ENCODE results near the gene CKMT1A. TPM values are rescaled to one million over a fixed set of nuclear protein-coding genes. Genes with fewer than 3 reads are reported as not detected.
"Not testable (repeated sequence)": the region's sequence is repeated elsewhere in the genome, so short reads cannot be mapped to it uniquely, and the experiment has no call there.

The CKMT1A gene
- total RNA-seq (2022) (1.5 and 3.0 TPM in 2 replicates), Bru-seq, nascent RNA (percentile 24 among the genes with signal in this experiment), BruChase-seq, experiment 1, labeled RNA remaining after a 2-hour chase (percentile 21 among the genes with signal in this experiment), BruChase-seq, experiment 2, labeled RNA remaining after a 6-hour chase (percentile 16 among the genes with signal in this experiment)
- long read RNA-seq, partial matches to known transcripts, result 0 of 3 reads
- long read RNA-seq, other reads (novel, unspliced or antisense), result 1 of 3 reads

DNA sequence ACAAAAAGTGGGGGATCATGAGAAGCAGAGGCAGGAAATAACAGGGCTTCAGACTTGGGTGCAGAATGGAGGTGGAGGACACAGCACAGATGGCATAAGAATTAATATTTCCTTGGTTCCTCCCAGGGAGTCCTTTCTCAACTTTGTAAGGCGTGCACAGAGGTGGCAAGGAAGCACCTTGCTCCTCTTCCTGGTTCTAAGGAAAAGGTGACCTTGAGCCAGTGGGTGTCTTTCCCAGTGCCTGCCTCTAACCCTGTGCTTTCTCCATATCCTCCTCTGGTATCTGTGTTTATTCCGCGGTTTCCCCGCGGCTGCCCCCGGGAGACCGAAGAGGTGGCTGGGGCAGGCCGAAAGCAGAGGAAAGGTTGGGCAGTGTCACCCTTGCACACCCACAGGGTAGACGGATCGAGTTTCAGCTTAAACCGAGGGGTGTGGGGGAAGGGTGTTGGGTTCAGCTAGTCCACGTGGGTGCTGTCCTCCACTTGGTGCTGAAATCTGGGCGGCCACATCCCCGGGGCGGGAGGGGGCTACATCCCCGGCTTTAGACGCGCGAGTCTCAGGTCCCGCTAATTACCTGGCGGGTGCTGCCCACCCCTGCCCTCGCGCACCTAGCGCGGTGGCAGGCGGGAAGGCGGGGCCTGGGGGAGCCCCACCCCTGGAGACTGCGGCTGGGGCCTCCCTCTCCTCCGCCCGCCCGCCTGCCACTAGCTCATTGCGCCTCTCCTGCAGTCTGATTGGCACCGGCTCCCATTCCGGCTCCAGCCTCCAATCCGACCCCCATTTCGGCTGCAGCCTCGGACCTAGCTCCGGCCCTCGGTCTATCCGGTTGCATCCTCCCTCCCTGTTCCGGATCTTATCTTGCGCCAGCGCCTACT is at the start of gene CKMT1A:
Gene CKMT1A (plus strand): TSS at position 712 of the 875 bp plus-strand sequence. CDS start 192 bp downstream, outside the sequence.
- H3K4me1 Mint-ChIP-seq (ENCODE audit: low read depth, unreplicated experiment); BruUV-seq (replicated peaks); intact Hi-C loops (cut with micrococcal nuclease; ENCODE audit: unreplicated experiment); H3K4me1 ChIP-seq; H3K4me3 ChIP-seq (ENCODE audit: low read depth, low read length); POLR2A ChIA-PET; H3K4me3 Mint-ChIP-seq (ENCODE audit: unreplicated experiment); DNase-seq; H3K9me3 Mint-ChIP-seq (ENCODE audit: unreplicated experiment); H3K27ac Mint-ChIP-seq (ENCODE audit: unreplicated experiment); CTCF ChIA-PET; H3K36me3 Mint-ChIP-seq (ENCODE audit: insufficient read depth, unreplicated experiment); H3K36me3 ChIP-seq (ENCODE audit: control insufficient read depth, insufficient read depth, low read length); H3K27me3 ChIP-seq (replicated peaks; ENCODE audit: control insufficient read depth, insufficient read depth, low read length); H3K9me3 ChIP-seq; H3K27me3 Mint-ChIP-seq (ENCODE audit: insufficient read depth, unreplicated experiment): not testable (repeated sequence)

DNA sequence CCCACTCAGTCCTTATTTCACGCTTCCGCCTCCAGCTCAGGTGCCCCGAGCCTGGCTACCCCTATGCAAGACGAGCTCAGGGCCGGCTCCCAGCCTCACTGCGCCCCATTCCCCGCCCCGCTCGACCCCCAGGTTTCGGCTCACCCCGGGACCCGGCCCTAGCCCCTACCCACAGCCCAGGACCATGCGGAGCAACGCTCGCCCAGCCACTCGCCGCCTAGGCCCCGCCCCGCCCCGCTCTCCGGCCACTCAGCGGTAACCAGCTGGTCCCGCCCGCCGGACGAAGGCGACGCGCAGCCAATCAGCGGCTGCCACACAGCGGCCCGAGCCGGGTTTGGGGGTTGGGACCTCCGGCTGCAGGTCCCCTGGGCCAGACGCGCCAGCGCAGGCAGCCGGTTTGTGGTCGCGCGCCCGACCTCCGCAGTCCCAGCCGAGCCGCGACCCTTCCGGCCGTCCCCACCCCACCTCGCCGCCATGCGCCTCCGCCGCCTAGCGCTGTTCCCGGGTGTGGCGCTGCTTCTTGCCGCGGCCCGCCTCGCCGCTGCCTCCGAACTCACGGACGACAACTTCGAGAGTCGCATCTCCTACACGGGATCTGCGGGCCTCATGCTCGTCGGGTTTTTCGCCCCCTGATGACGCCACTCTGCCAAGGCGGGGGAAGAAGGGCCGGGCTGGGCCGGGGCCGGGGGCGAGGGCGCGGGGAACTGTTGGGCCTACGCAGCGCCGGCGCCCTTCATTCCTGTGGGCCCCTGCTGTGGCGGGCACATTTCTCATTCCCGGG is 44.8 kb upstream of the CKMT1A start, which contains the start of gene CATSPER2:
Gene CATSPER2 (minus strand): TSS at position 196 of the 781 bp plus-strand sequence. CDS start 783 bp downstream, outside the sequence.
- BruUV-seq (replicated peaks), result no TSS peak

DNA sequence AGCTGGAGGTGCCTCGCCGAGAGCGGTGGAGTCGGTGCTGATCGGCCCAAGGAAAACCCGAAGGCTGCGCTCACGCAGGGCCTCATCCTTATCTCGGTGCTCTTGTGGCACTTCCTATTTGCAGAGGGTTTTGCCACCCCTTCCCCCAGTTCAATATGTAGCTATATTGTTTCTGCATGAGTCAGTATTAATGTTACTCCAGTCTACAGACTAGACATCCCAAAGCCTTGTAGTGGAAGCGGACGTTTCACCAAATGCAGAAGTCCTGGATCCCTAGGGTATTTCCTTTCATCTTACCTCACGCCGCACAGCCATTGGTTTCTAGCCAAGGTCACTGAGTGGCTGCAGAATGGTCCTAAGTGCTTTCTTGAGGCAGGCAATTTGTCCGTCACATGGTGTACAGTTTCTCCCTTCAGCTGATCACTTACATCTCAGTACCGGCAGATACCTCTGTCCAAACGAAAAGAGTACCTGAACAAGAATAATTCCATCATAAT is 44.2 kb upstream of the CKMT1A start:
- CTCF ChIA-PET, result not testable (repeated sequence)

More for the DNA sequence above, 44.8 kb upstream of the CKMT1A start, which contains the start of gene CATSPER2:
- TF ChIP-seq, protein P1, sequence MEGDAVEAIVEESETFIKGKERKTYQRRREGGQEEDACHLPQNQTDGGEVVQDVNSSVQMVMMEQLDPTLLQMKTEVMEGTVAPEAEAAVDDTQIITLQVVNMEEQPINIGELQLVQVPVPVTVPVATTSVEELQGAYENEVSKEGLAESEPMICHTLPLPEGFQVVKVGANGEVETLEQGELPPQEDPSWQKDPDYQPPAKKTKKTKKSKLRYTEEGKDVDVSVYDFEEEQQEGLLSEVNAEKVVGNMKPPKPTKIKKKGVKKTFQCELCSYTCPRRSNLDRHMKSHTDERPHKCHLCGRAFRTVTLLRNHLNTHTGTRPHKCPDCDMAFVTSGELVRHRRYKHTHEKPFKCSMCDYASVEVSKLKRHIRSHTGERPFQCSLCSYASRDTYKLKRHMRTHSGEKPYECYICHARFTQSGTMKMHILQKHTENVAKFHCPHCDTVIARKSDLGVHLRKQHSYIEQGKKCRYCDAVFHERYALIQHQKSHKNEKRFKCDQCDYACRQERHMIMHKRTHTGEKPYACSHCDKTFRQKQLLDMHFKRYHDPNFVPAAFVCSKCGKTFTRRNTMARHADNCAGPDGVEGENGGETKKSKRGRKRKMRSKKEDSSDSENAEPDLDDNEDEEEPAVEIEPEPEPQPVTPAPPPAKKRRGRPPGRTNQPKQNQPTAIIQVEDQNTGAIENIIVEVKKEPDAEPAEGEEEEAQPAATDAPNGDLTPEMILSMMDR (IDR thresholded peaks at IDR 0.05; ENCODE audit: insufficient read depth in 1 of 2, low read depth in 1 of 2, low read length in 1 of 2, severe bottlenecking in 1 of 2, unreplicated experiment in 1 of 2), result no peak
- Mint-ChIP-seq H3K4me1 (ENCODE audit: low read depth, unreplicated experiment) (no peaks in the 10 kb centered on the region), H3K9me3 (ENCODE audit: unreplicated experiment) (no peaks in the 10 kb centered on the region), H3K27ac (ENCODE audit: unreplicated experiment) (no peak within 1 kb of the TSS), H3K27me3 (ENCODE audit: insufficient read depth, unreplicated experiment) (no peaks in the 10 kb centered on the region), H3K36me3 (ENCODE audit: insufficient read depth, unreplicated experiment) (no peaks in the 10 kb centered on the region), H3K4me3 (ENCODE audit: unreplicated experiment) (no peak within 1 kb of the TSS)
- no peaks in the 10 kb centered on the region for H3K9me3 ChIP-seq
- H3K4me3 ChIP-seq (ENCODE audit: low read depth, low read length), result no peak within 1 kb of the TSS
- DNase-seq, result no peak
- POLR2A ChIA-PET, result no interaction called here
- intact Hi-C loops (cut with micrococcal nuclease; ENCODE audit: unreplicated experiment), result no loop called here
- no peaks in the 10 kb centered on the region for H3K27me3 ChIP-seq (replicated peaks; ENCODE audit: control insufficient read depth, insufficient read depth, low read length)
- CTCF ChIA-PET, result no interaction called here
- H3K4me1 ChIP-seq, result no peaks in the 10 kb centered on the region
- no peaks in the 10 kb centered on the region for H3K36me3 ChIP-seq (ENCODE audit: control insufficient read depth, insufficient read depth, low read length)

DNA sequence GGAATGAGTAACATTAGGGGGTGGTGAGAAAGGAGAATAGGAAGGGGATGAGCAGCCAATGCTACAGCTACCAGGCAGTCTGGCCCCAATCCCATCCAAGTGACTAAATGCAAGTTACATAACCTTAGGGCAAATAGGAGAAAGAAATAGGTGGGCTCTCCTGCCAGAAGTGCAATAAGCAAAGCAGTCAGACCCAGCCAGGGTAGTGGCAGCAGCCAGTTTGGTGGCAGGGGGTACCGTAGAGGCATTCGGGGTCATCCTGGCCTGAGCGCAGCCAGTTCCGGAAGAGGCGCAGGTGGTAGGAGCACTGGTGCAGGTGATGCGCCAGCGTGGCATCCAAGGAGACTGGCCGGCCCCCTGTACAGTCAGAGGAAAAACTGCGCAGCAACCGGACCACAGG is 33.9 kb upstream of the CKMT1A start:
- intact Hi-C loops (cut with micrococcal nuclease; ENCODE audit: unreplicated experiment); H3K4me3 Mint-ChIP-seq (ENCODE audit: unreplicated experiment); POLR2A ChIA-PET; H3K27me3 ChIP-seq (replicated peaks; ENCODE audit: control insufficient read depth, insufficient read depth, low read length); H3K4me3 ChIP-seq (ENCODE audit: low read depth, low read length); H3K9me3 Mint-ChIP-seq (ENCODE audit: unreplicated experiment); H3K4me1 ChIP-seq; H3K36me3 Mint-ChIP-seq (ENCODE audit: insufficient read depth, unreplicated experiment); BruUV-seq (replicated peaks); H3K27me3 Mint-ChIP-seq (ENCODE audit: insufficient read depth, unreplicated experiment); H3K4me1 Mint-ChIP-seq (ENCODE audit: low read depth, unreplicated experiment); CTCF ChIA-PET; DNase-seq; H3K27ac Mint-ChIP-seq (ENCODE audit: unreplicated experiment); H3K9me3 ChIP-seq; H3K36me3 ChIP-seq (ENCODE audit: control insufficient read depth, insufficient read depth, low read length): not testable (repeated sequence)

More for the DNA sequence above, 44.2 kb upstream of the CKMT1A start:
- H3K36me3 Mint-ChIP-seq (ENCODE audit: insufficient read depth, unreplicated experiment); H3K27me3 Mint-ChIP-seq (ENCODE audit: insufficient read depth, unreplicated experiment); intact Hi-C loops (cut with micrococcal nuclease; ENCODE audit: unreplicated experiment); H3K4me1 ChIP-seq; DNase-seq; H3K9me3 ChIP-seq; H3K27me3 ChIP-seq (replicated peaks; ENCODE audit: control insufficient read depth, insufficient read depth, low read length); POLR2A ChIA-PET; H3K4me3 Mint-ChIP-seq (ENCODE audit: unreplicated experiment); H3K9me3 Mint-ChIP-seq (ENCODE audit: unreplicated experiment); H3K4me1 Mint-ChIP-seq (ENCODE audit: low read depth, unreplicated experiment); BruUV-seq (replicated peaks); H3K36me3 ChIP-seq (ENCODE audit: control insufficient read depth, insufficient read depth, low read length); H3K4me3 ChIP-seq (ENCODE audit: low read depth, low read length); H3K27ac Mint-ChIP-seq (ENCODE audit: unreplicated experiment): not testable (repeated sequence)

DNA sequence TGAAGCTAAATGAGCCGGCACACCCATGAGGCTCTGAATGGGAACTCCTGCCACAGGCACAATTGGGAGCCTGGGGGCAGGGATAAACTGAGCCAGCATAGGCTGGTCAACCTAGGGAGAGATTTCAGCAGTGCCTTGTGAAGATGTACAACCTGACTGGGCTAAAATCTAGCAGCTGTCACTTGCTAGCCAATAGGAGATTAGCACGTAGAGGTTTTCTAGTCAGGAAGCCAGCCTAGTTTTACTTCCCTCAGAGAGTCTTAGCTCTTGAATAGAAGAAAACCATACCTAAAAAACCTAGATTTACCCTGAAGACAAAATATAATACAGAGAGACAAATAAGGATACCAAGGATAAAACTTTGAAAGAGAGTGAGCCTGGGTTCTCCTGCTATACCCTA is 31.4 kb upstream of the CKMT1A start:
- H3K36me3 Mint-ChIP-seq (ENCODE audit: insufficient read depth, unreplicated experiment); H3K27me3 ChIP-seq (replicated peaks; ENCODE audit: control insufficient read depth, insufficient read depth, low read length); H3K9me3 ChIP-seq; BruUV-seq (replicated peaks); H3K4me3 Mint-ChIP-seq (ENCODE audit: unreplicated experiment); DNase-seq; H3K9me3 Mint-ChIP-seq (ENCODE audit: unreplicated experiment); intact Hi-C loops (cut with micrococcal nuclease; ENCODE audit: unreplicated experiment); POLR2A ChIA-PET; H3K27me3 Mint-ChIP-seq (ENCODE audit: insufficient read depth, unreplicated experiment); H3K4me3 ChIP-seq (ENCODE audit: low read depth, low read length); H3K27ac Mint-ChIP-seq (ENCODE audit: unreplicated experiment); H3K4me1 ChIP-seq; H3K36me3 ChIP-seq (ENCODE audit: control insufficient read depth, insufficient read depth, low read length); CTCF ChIA-PET; H3K4me1 Mint-ChIP-seq (ENCODE audit: low read depth, unreplicated experiment): not testable (repeated sequence)

DNA sequence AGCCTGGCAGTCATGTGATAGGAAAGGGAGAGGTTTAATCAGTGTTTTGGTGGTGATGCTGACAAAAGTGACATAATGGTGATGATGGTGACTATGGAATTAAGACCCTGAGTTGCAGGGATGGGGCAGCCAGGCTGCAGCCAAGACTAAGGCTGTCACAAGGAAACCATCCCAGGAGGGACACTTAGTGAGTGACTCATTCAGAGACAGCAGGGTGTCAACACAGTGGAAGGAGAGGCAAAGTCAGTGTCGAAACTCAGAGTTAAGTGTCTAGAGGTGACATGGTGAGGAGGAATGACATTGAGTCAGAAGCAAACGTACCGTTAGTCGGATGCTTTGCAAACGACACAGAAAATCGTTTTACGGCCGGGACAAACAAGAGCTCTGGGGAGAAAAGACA is 30.3 kb upstream of the CKMT1A start:
- CTCF ChIA-PET; H3K36me3 ChIP-seq (ENCODE audit: control insufficient read depth, insufficient read depth, low read length); H3K4me3 ChIP-seq (ENCODE audit: low read depth, low read length); POLR2A ChIA-PET; BruUV-seq (replicated peaks); intact Hi-C loops (cut with micrococcal nuclease; ENCODE audit: unreplicated experiment); H3K4me1 Mint-ChIP-seq (ENCODE audit: low read depth, unreplicated experiment); H3K36me3 Mint-ChIP-seq (ENCODE audit: insufficient read depth, unreplicated experiment); H3K27me3 ChIP-seq (replicated peaks; ENCODE audit: control insufficient read depth, insufficient read depth, low read length); H3K27me3 Mint-ChIP-seq (ENCODE audit: insufficient read depth, unreplicated experiment); H3K27ac Mint-ChIP-seq (ENCODE audit: unreplicated experiment); H3K9me3 Mint-ChIP-seq (ENCODE audit: unreplicated experiment); DNase-seq; H3K4me3 Mint-ChIP-seq (ENCODE audit: unreplicated experiment); H3K4me1 ChIP-seq; H3K9me3 ChIP-seq: not testable (repeated sequence)
